Activated CD4-positive, alpha-beta T cell treated with anti-CD3 and anti-CD28 coated beads for 4 hours (primary cell): ENCODE data around the gene HOXD4.

Experiments used
- DNase-seq, 2 donors: peaks; one replicate each; pipeline ENCODE4 v3.0.0-alpha.2; 2020

The HOXD4 gene

GRCh38 chr2:176173567-176174381 lies 22.4 kb downstream of the HOXD4 start:
- no peak for DNase-seq

- DNase-seq = no peak
These were observed 23.1 kb downstream of the HOXD4 start for GRCh38 chr2:176174382-176174823.

- DNase-seq = no peak
These were observed 23.7 kb downstream of the HOXD4 start for GRCh38 chr2:176174824-176175708.

GRCh38 chr2:176175709-176176607 lies 24.6 kb downstream of the HOXD4 start:
- no peak for DNase-seq

GRCh38 chr2:176177580-176178037 lies 26.3 kb downstream of the HOXD4 start:
- no peak for DNase-seq

DNA sequence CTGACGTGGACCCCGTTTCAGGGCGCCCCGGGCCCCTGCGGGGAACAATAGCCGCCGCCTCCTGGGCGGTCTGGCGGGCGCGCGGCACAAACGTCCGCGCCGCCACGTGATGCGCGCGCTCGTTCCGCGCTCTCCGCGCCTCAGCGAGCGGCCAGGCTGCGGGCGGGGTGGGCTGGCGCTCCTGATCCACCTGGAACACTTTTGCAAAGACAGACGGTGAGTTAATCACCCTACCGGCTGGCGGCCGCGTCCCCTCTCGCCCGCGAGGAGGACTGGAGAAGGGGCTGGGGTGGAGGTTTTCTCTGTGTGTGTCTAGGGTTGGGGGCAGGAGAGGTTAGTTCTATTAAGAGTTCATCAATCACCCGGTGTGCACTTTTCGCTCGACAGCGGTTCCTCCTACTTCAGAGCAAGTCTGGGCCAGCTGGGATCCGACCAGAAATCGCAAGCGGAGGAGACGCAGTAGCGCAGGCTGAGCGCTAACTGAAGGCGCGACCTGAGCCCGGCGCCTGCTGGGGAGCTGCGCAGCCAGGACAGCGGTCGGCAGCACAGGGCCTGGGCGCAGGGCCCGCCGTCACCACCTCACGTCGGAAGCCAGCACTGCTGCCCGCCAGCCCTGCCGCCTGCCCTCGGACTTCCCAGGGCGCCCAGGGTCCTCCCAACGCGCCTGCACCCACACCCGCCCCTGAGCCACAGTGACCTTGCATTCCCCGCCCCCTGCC lies 26.8 kb downstream of the HOXD4 start:
- DNase-seq = no peak

DNA sequence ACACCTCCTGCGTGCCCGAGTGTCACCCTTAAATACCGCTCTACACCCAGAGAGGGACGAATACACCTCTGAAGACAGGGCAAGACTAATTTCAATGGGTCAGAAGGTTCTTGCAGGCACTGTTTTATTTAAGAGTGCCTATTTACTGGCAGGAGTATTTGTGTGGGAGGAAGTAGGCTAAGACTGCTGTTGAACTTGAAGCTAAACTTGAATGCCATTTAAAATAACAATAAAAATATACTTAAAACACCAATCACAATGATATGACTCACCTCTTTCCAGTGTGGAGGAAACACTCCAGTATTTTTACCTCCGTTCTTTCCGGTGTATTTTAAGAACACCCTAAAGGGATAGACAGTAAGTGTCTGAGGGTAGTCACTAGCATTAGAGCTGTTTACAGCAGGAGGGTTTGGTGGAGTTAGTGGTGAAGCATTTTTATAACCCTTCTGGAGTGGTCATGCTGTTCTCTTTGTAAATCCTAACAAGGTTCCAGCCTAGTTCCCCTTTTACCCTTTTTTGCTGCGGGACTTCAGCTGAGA lies 27.5 kb downstream of the HOXD4 start:
- no peak for DNase-seq

GRCh38 chr2:176181551-176181950 lies 30.2 kb downstream of the HOXD4 start:
- DNase-seq = no peak

GRCh38 chr2:176182671-176183070 lies 31.3 kb downstream of the HOXD4 start:
- no peak for DNase-seq

- DNase-seq = no peak
These were observed 33.4 kb downstream of the HOXD4 start for GRCh38 chr2:176184749-176185148.

GRCh38 chr2:176186024-176186423 lies 34.7 kb downstream of the HOXD4 start:
- no peak for DNase-seq

DNA sequence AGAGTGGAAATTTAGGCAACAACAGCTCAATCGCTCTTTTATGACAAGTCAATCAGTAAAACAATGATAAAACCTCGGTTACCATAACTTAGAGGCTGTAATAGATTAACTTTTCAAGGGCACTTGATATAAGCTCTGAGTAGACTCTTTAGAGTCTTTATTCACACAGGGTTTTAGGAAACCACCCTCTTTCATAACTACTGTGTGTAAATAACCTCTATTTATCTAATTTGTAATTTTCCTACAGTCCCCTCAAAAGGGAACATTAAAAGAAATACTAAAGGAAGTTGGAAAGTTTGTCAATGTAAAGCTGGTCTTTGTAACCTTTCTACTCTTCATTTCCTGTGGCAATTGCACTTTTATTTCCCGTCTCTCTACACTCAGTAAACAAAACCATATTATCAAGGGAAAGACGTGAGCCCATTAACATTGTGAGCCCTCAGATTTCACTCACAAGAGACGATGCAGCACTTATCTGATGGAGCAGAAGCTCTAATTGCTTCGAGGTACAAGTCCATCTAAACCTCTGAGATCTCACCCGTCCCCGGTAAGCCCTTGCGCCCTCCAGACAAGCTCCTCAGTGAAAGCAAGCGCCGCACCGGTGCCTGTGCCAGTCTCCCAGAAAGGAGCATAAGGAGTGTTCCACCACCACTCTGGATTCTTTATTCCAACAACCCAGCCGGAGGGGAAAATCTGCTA lies 36.0 kb downstream of the HOXD4 start:
- no peak for DNase-seq

- DNase-seq = no peak
These were observed 36.8 kb downstream of the HOXD4 start, which contains the start of gene HOXD1 for GRCh38 chr2:176187899-176188773. TSS of gene HOXD1 (plus strand) at chr2:176188668. CDS start at chr2:176188802, 134 bp downstream.

- DNase-seq = no peak
These were observed 37.7 kb downstream of the HOXD4 start for GRCh38 chr2:176188774-176189680.

DNA sequence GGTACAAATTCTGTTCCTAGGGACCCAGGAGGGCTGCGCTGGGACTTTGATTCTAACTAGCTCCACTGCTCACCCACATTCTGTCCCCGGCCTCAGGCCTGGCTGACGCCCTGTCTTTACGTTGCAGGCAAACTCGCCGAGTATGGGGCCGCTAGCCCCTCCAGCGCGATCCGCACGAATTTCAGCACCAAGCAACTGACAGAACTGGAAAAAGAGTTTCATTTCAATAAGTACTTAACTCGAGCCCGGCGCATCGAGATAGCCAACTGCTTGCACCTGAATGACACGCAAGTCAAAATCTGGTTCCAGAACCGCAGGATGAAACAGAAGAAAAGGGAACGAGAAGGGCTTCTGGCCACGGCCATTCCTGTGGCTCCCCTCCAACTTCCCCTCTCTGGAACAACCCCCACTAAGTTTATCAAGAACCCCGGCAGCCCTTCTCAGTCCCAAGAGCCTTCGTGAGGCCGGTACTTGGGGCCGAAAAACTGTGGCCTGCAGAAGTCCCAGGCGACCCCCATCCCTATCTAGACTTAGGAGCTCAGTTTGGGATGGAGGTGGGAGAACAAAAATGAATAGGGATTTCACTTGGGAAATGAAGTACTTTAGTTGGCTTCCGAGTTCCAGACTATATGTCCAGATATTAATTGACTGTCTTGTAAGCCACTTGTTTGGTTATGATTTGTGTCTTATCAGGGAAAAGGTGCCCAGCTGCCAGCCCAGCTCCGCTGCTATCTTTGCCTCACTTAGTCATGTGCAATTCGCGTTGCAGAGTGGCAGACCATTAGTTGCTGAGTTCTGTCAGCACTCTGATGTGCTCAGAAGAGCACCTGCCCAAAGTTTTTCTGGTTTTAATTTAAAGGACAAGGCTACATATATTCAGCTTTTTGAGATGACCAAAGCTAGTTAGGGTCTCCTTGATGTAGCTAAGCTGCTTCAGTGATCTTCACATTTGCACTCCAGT lies 38.6 kb downstream of the HOXD4 start:
- DNase-seq = no peak

- no peak for DNase-seq
These were observed 41.0 kb downstream of the HOXD4 start for GRCh38 chr2:176192351-176192750.

DNA sequence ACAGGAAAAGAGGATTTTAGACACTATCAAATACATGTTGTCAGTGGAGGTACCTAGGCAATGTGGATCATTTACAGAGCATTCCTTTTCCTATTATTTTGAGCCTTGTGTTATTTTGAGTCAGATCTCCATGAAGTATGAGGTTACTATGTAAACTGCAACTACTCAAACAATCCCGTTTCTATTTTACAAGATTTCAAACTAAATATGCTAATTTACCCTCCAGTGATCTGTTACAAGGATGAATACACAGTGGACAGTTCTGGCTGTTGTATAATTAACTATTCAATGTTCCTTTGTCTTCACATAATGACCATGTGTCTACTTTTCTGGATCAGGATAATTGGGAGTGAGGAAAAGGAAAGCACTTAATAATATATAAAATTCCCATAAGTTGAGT lies 41.7 kb downstream of the HOXD4 start:
- no peak for DNase-seq

GRCh38 chr2:176199902-176200301 lies 48.6 kb downstream of the HOXD4 start:
- DNase-seq = no peak
